Activated CD4-positive, alpha-beta T cell treated with anti-CD3 and anti-CD28 coated beads for 36 hours (primary cell): Measurements from ENCODE around the gene PLA2G1B. TPM values are rescaled to one million over a fixed set of nuclear protein-coding genes. Genes with fewer than 3 reads are reported as not detected.

Experiments used
- ATAC-seq: fragments of 200-7000 bp; cut with Tn5 transposase; one replicate; pipeline ENCODE4 v1.10.0; 2021; ENCODE audit warnings: mild to moderate bottlenecking, moderate library complexity
- CTCF ChIA-PET: fragments of 350-600 bp; sonication (Branson Sonifier 250); formaldehyde crosslinking; loops from one replicate; lab custom pipeline; 2021; ENCODE audit warnings: antibody characterized with exemption; lab: Charles Lee
- POLR2A ChIA-PET: fragments of 350-600 bp; sonication (Branson Sonifier 250); formaldehyde crosslinking; loops from one replicate; lab custom pipeline; 2021; ENCODE audit warnings: antibody characterized with exemption, inconsistent platforms; lab: Charles Lee
- DNase-seq: peaks from one replicate; pipeline ENCODE4 v3.0.0-alpha.2; 2020
- H3K27ac Mint-ChIP-seq: one replicate; pipeline ENCODE4 v1.8.0; 2021; ENCODE audit warnings: mixed read lengths
- H3K27me3 Mint-ChIP-seq: one replicate; pipeline ENCODE4 v1.8.0; 2021; ENCODE audit warnings: mixed read lengths
- H3K36me3 Mint-ChIP-seq: one replicate; pipeline ENCODE4 v1.8.0; 2021; ENCODE audit warnings: low read depth, mixed read lengths
- H3K4me1 Mint-ChIP-seq: one replicate; pipeline ENCODE4 v1.8.0; 2021; ENCODE audit warnings: mixed read lengths
- H3K4me3 Mint-ChIP-seq: one replicate; pipeline ENCODE4 v1.8.0; 2021; ENCODE audit warnings: mild to moderate bottlenecking, moderate library complexity, mixed read lengths
- H3K9me3 Mint-ChIP-seq: one replicate; pipeline ENCODE4 v1.8.0; 2021; ENCODE audit warnings: low read depth, mixed read lengths
- intact Hi-C, 2 experiments: fragments of 100-400 bp; cut with DNase I in 1 of 2; cut with micrococcal nuclease in 1 of 2; formaldehyde crosslinking; loops; one replicate each; pipeline versions ENCODE4 v1.14.2 to v1.15.1; 2022 to 2024; cut with DNase I, micrococcal nuclease
- total RNA-seq, 2 experiments: library from RNA; stranded (reverse); gene quantifications; one replicate each; pipeline ENCODE4 v1.2.3, GENCODE V29; 2021

PLA2G1B gene
- under 1 TPM in 1 of 2 experiments, not detected in 1; 0.51 TPM for total RNA-seq

- ATAC-seq = no peak
- Mint-ChIP-seq H3K9me3 (no peaks in the 10 kb centered on the region), H3K27me3 (no peaks in the 10 kb centered on the region), H3K4me1 (peaks cover 3% of the 10 kb centered on the region), H3K36me3 (no peaks in the 10 kb centered on the region), H3K4me3 (no peak within 1 kb of the TSS), H3K27ac (no peak within 1 kb of the TSS)
- ChIA-PET CTCF (interaction anchor here (1.0 to 1.7 kb wide), 4 partner anchors 10 to 99 kb away, joined by 3 to 8 read pairs (median 4); partner anchors contain the start of gene RNU4-2), POLR2A (interaction anchor here (0.5 kb wide), 3 partner anchors 35 to 168 kb away, joined by 3 to 4 read pairs (median 3); partner anchors contain the start of genes DYNLL1, RNU4-1 and RNU4-2)
- DNase-seq = no peak
- intact Hi-C loops = loop anchor here (5.0 to 10.0 kb wide), 2 partner anchors 110 to 387 kb away; partner anchors contain the start of genes COX6A1 (in 1 of the 2) and UNC119B (in 1 of the 2)
Observed at GRCh38 chr12:120327593-120327992, at the start of gene PLA2G1B. Gene PLA2G1B (minus strand): TSS chr12:120327779. CDS start chr12:120327753, 26 bp downstream.

GRCh38 chr12:120376934-120377572 lies 49.5 kb upstream of the PLA2G1B start:
- Mint-ChIP-seq H3K36me3 (no peaks in the 10 kb centered on the region), H3K4me3 (no peak overlapping the region), H3K9me3 (no peaks in the 10 kb centered on the region), H3K4me1 (no peaks in the 10 kb centered on the region), H3K27ac (no peak overlapping the region), H3K27me3 (peaks cover 46% of the 10 kb centered on the region)
- DNase-seq = no peak
- POLR2A ChIA-PET = no interaction called here
- intact Hi-C loops = no loop called here
- CTCF ChIA-PET = interaction anchor here (0.5 to 1.6 kb wide), 3 partner anchors 10 to 23 kb away, joined by 3 to 5 read pairs (median 4); no protein-coding TSS in a partner anchor
- ATAC-seq = no peak

GRCh38 chr12:120376416-120376815 lies 48.8 kb upstream of the PLA2G1B start:
- DNase-seq (no peak), ATAC-seq (no peak)
- Mint-ChIP-seq H3K27me3 (peaks cover 48% of the 10 kb centered on the region), H3K36me3 (no peaks in the 10 kb centered on the region), H3K4me3 (no peak overlapping the region), H3K4me1 (no peaks in the 10 kb centered on the region), H3K9me3 (no peaks in the 10 kb centered on the region), H3K27ac (no peak overlapping the region)
- POLR2A ChIA-PET = no interaction called here
- CTCF ChIA-PET = interaction anchor here (1.0 to 1.6 kb wide), 2 partner anchors 9 to 22 kb away, joined by 3 to 5 read pairs; no protein-coding TSS in a partner anchor
- intact Hi-C loops = no loop called here

- intact Hi-C loops = no loop called here
- DNase-seq = no peak
- Mint-ChIP-seq H3K27ac (no peak overlapping the region), H3K4me1 (no peaks in the 10 kb centered on the region), H3K9me3 (no peaks in the 10 kb centered on the region), H3K36me3 (no peaks in the 10 kb centered on the region), H3K4me3 (no peak overlapping the region), H3K27me3 (peaks cover 49% of the 10 kb centered on the region)
- no peak for ATAC-seq
- POLR2A ChIA-PET = no interaction called here
- CTCF ChIA-PET = interaction anchor here (0.8 to 1.6 kb wide), 4 partner anchors 9 to 22 kb away, joined by 3 to 5 read pairs (median 4); no protein-coding TSS in a partner anchor
Observed at GRCh38 chr12:120376009-120376408, 48.4 kb upstream of the PLA2G1B start.

- peaks cover 9% of the 10 kb centered on the region for H3K4me1 Mint-ChIP-seq
- intact Hi-C loops = no loop called here
- CTCF ChIA-PET = interaction anchor here (0.7 kb wide), 1 partner anchor 67 kb away, joined by 3 read pairs; no protein-coding TSS in a partner anchor
Observed at GRCh38 chr12:120373683-120374082, 46.1 kb upstream of the PLA2G1B start.

GRCh38 chr12:120370343-120371243 lies 43.0 kb upstream of the PLA2G1B start:
- Mint-ChIP-seq H3K9me3 (no peaks in the 10 kb centered on the region), H3K36me3 (no peaks in the 10 kb centered on the region), H3K27ac (no peak overlapping the region), H3K4me3 (peak overlapping the region; percentile 59), H3K27me3 (peaks cover 66% of the 10 kb centered on the region), H3K4me1 (peaks cover 16% of the 10 kb centered on the region)
- ChIA-PET POLR2A (no interaction called here), CTCF (interaction anchor here (1.4 kb wide), 1 partner anchor 13 kb away, joined by 4 read pairs; no protein-coding TSS in a partner anchor)
- intact Hi-C loops = no loop called here
- no peak for DNase-seq
- no peak for ATAC-seq

More at GRCh38 chr12:120373683-120374082, 46.1 kb upstream of the PLA2G1B start:
- Mint-ChIP-seq H3K27me3 (peaks cover 60% of the 10 kb centered on the region), H3K36me3 (no peaks in the 10 kb centered on the region), H3K27ac (no peak overlapping the region), H3K4me3 (no peak overlapping the region), H3K9me3 (no peaks in the 10 kb centered on the region)
- ATAC-seq = no peak
- POLR2A ChIA-PET = no interaction called here
- DNase-seq = no peak

GRCh38 chr12:120369603-120370342 lies 42.2 kb upstream of the PLA2G1B start:
- CTCF ChIA-PET = interaction anchor here (1.4 kb wide), 1 partner anchor 13 kb away, joined by 4 read pairs; no protein-coding TSS in a partner anchor
- Mint-ChIP-seq H3K9me3 (no peaks in the 10 kb centered on the region), H3K36me3 (no peaks in the 10 kb centered on the region), H3K4me3 (peak overlapping the region; percentile 59), H3K4me1 (peaks cover 16% of the 10 kb centered on the region), H3K27me3 (peaks cover 64% of the 10 kb centered on the region), H3K27ac (no peak overlapping the region)
- DNase-seq (no peak), ATAC-seq (no peak)
- POLR2A ChIA-PET = no interaction called here
- intact Hi-C loops = no loop called here

- Mint-ChIP-seq H3K9me3 (no peaks in the 10 kb centered on the region), H3K36me3 (no peaks in the 10 kb centered on the region), H3K4me3 (peak within 1 kb of the TSS; percentile 59), H3K27ac (no peak within 1 kb of the TSS), H3K27me3 (peaks cover 63% of the 10 kb centered on the region), H3K4me1 (peaks cover 16% of the 10 kb centered on the region)
- CTCF ChIA-PET = no interaction called here
- ATAC-seq (peak; percentile 33), DNase-seq (peak; percentile 29)
- POLR2A ChIA-PET = no interaction called here
- intact Hi-C loops = no loop called here
Observed at GRCh38 chr12:120368789-120369602, 41.4 kb upstream of the PLA2G1B start, which contains the start of gene MSI1. Gene MSI1 (minus strand): TSS chr12:120369164. CDS start chr12:120369091, 73 bp downstream.

GRCh38 chr12:120367924-120368788 lies 40.6 kb upstream of the PLA2G1B start:
- Mint-ChIP-seq H3K4me3 (peak overlapping the region; percentile 58), H3K27me3 (peaks cover 69% of the 10 kb centered on the region), H3K36me3 (no peaks in the 10 kb centered on the region), H3K9me3 (no peaks in the 10 kb centered on the region), H3K4me1 (peaks cover 16% of the 10 kb centered on the region), H3K27ac (peak overlapping the region; percentile 62)
- POLR2A ChIA-PET = interaction anchor here (1.0 to 2.6 kb wide), 2 partner anchors 75 to 77 kb away, joined by 3 to 12 read pairs; partner anchors contain the start of genes RNU4-1 and RNU4-2
- DNase-seq (peak; percentile 72), ATAC-seq (peak; percentile 74)
- CTCF ChIA-PET = interaction anchor here (0.6 to 3.0 kb wide), 13 partner anchors 8 to 398 kb away, joined by 3 to 16 read pairs (median 5); partner anchors contain the start of gene DYNLL1
- intact Hi-C loops = no loop called here
